Body of pancreas (tissue), 4 donors: ENCODE data around the gene SGCD. TPM values are rescaled to one million over a fixed set of nuclear protein-coding genes. Genes with fewer than 3 reads are reported as not detected.

ENCODE experiments used
- ATAC-seq: fragments of 150-250 bp; one replicate; pipeline ENCODE4 v1.9.1; 2016
- DNase-seq, 4 donors: peaks; one replicate each; pipeline ENCODE4 v3.0.0-alpha.2; 2019
- H3K27ac ChIP-seq, 4 donors: fragments of 200-600 bp; sonication (generic); 1 replicate in 3 of 4; 2 replicates in 1 of 4; pipeline versions ENCODE4 v1.5.1 to v1.6.1; 2016 to 2019; ENCODE audit warnings: mild to moderate bottlenecking in 1 of 4, mixed read lengths in 1 of 4, moderate library complexity in 1 of 4
- H3K27me3 ChIP-seq, 2 donors: fragments of 200-600 bp; sonication (generic); one replicate each; pipeline ENCODE4 v1.6.0; 2016; ENCODE audit warnings: mild to moderate bottlenecking in 1 of 2
- H3K36me3 ChIP-seq, 2 donors: fragments of 200-600 bp; sonication (generic); replicated peaks in 1 of 2; 2 replicates each; pipeline ENCODE4 v1.5.1; 2016; ENCODE audit warnings: low read depth in 2 of 2; ENCODE audit not compliant: insufficient read depth in 1 of 2
- H3K4me1 ChIP-seq: fragments of 200-600 bp; sonication (generic); one replicate; pipeline ENCODE4 v1.6.0; 2016
- H3K4me3 ChIP-seq, 2 donors: fragments of 200-600 bp; sonication (generic); 1 replicate in 1 of 2; 2 replicates in 1 of 2; pipeline ENCODE4 v1.5.1; 2016 to 2019
- H3K9me3 ChIP-seq, 3 donors: fragments of 200-600 bp; sonication (generic); 1 replicate in 2 of 3; 2 replicates in 1 of 3; pipeline ENCODE4 v1.5.1; 2016
- CTCF ChIP-seq, 7 experiments: fragments of 450-650 bp in 4 of 7; fragments of 200-600 bp in 3 of 7; sonication (generic) in 3 of 7; IDR thresholded peaks; one replicate each; pipeline ENCODE4 v1.5.1; 2016 to 2019; ENCODE audit warnings: antibody characterized with exemption in 7 of 7
- POLR2A ChIP-seq, 3 donors: fragments of 450-650 bp; IDR thresholded peaks; one replicate each; pipeline ENCODE4 v1.6.1; 2016; ENCODE audit warnings: antibody characterized with exemption in 3 of 3, mild to moderate bottlenecking in 2 of 3
- WGBS, 2 donors: methylation state at CpG; one replicate each; pipeline ENCODE4 v1.1.5; 2017; 5-methylcytosine and 5-hydroxymethylcytosine counted together
- intact Hi-C: fragments of 100-400 bp; cut with DNase I; formaldehyde crosslinking; loops from one replicate; pipeline ENCODE4 v1.15.1; 2023
- total RNA-seq, 2 donors: library from RNA; depleted of rRNA; stranded (reverse); fragments of >200 nt; gene quantifications; one replicate each; pipeline ENCODE4 v1.1.0, GENCODE V29; 2016

SGCD gene
- total RNA-seq, 2 donors from 2014 or later = 0.66 to 2.6 TPM

GRCh38 chr5:156395306-156395675 lies 68.3 kb downstream of the SGCD start:
- 38 to 43% methylated on average over 2 of the region's 2 CpGs for WGBS, 2 donors
- Histone ChIP-seq H3K9me3 (no peaks in the 10 kb centered on the region), H3K27ac (no peak overlapping the region), H3K4me3 (no peak overlapping the region), H3K4me1 (no peaks in the 10 kb centered on the region), H3K27me3 (no peaks in the 10 kb centered on the region), H3K36me3 (no peaks in the 10 kb centered on the region)
- no peak for TF ChIP-seq CTCF (IDR thresholded peaks at IDR 0.05)
- TF ChIP-seq POLR2A (IDR thresholded peaks at IDR 0.05) = no peak
- intact Hi-C loops = no loop called here
- DNase-seq (no peak), ATAC-seq (no peak)

GRCh38 chr5:156396063-156396829 lies 69.3 kb downstream of the SGCD start:
- H3K36me3 ChIP-seq = no peaks in the 10 kb centered on the region
- H3K4me1 ChIP-seq = no peaks in the 10 kb centered on the region
- DNase-seq (no peak), ATAC-seq (no peak)
- no peaks in the 10 kb centered on the region for H3K9me3 ChIP-seq
- TF ChIP-seq CTCF (IDR thresholded peaks at IDR 0.05) = no peak
- TF ChIP-seq POLR2A (IDR thresholded peaks at IDR 0.05) = no peak
- H3K4me3 ChIP-seq = no peak overlapping the region
- WGBS, 2 donors = 37 to 38% methylated on average over 11 of the region's 11 CpGs
- intact Hi-C loops = no loop called here
- H3K27ac ChIP-seq = no peak overlapping the region
- no peaks in the 10 kb centered on the region for H3K27me3 ChIP-seq

- Histone ChIP-seq H3K9me3 (no peaks in the 10 kb centered on the region), H3K4me3 (no peak overlapping the region), H3K4me1 (no peaks in the 10 kb centered on the region), H3K36me3 (no peaks in the 10 kb centered on the region), H3K27me3 (no peaks in the 10 kb centered on the region), H3K27ac (no peak overlapping the region)
- DNase-seq = no peak
- WGBS, 2 donors = 44 to 46% methylated on average over 2 of the region's 2 CpGs
- ATAC-seq = no peak
- TF ChIP-seq CTCF (IDR thresholded peaks at IDR 0.05) (no peak), POLR2A (IDR thresholded peaks at IDR 0.05) (no peak)
- intact Hi-C loops = no loop called here
These were observed 69.8 kb downstream of the SGCD start for GRCh38 chr5:156396830-156397081.

- Histone ChIP-seq H3K27me3 (no peaks in the 10 kb centered on the region), H3K4me3 (no peak overlapping the region), H3K4me1 (no peaks in the 10 kb centered on the region), H3K36me3 (no peaks in the 10 kb centered on the region), H3K27ac (no peak overlapping the region), H3K9me3 (no peaks in the 10 kb centered on the region)
- ATAC-seq (no peak), DNase-seq (no peak)
- intact Hi-C loops = no loop called here
- no peak for TF ChIP-seq POLR2A (IDR thresholded peaks at IDR 0.05)
- TF ChIP-seq CTCF (IDR thresholded peaks at IDR 0.05) = no peak
- 36 to 45% methylated on average over 2 of the region's 2 CpGs for WGBS, 2 donors
These were observed 72.4 kb downstream of the SGCD start for GRCh38 chr5:156399323-156399722.

GRCh38 chr5:156400231-156400986 lies 73.4 kb downstream of the SGCD start:
- DNase-seq (no peak), ATAC-seq (no peak)
- TF ChIP-seq CTCF (IDR thresholded peaks at IDR 0.05) (no peak), POLR2A (IDR thresholded peaks at IDR 0.05) (no peak)
- Histone ChIP-seq H3K9me3 (no peaks in the 10 kb centered on the region), H3K27ac (no peak overlapping the region), H3K36me3 (no peaks in the 10 kb centered on the region), H3K27me3 (no peaks in the 10 kb centered on the region), H3K4me1 (no peaks in the 10 kb centered on the region), H3K4me3 (no peak overlapping the region)
- intact Hi-C loops = no loop called here
